ENCODE results near the gene SLC39A1.

- TF ChIP-seq, protein P1, sequence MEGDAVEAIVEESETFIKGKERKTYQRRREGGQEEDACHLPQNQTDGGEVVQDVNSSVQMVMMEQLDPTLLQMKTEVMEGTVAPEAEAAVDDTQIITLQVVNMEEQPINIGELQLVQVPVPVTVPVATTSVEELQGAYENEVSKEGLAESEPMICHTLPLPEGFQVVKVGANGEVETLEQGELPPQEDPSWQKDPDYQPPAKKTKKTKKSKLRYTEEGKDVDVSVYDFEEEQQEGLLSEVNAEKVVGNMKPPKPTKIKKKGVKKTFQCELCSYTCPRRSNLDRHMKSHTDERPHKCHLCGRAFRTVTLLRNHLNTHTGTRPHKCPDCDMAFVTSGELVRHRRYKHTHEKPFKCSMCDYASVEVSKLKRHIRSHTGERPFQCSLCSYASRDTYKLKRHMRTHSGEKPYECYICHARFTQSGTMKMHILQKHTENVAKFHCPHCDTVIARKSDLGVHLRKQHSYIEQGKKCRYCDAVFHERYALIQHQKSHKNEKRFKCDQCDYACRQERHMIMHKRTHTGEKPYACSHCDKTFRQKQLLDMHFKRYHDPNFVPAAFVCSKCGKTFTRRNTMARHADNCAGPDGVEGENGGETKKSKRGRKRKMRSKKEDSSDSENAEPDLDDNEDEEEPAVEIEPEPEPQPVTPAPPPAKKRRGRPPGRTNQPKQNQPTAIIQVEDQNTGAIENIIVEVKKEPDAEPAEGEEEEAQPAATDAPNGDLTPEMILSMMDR (IDR thresholded peaks at IDR 0.05) = no peak
- no peak for TF ChIP-seq POLR2A (IDR thresholded peaks at IDR 0.05)
These were observed 978 bp downstream of the SLC39A1 start for GRCh38 chr1:153962088-153963029.
